Colonic mucosa (tissue), 4 donors: ENCODE measurements around the gene NFIA. TPM values are rescaled to one million over a fixed set of nuclear protein-coding genes. Genes with fewer than 3 reads are reported as not detected.
A peak's percentile ranks its signal among the peaks of the same experiment; 100 is the strongest.

ENCODE experiments used
- DNase-seq: peaks from one replicate; pipeline ENCODE4 v3.0.0-alpha.2; 2020
- H3K27ac ChIP-seq: fragments of 200-600 bp; one replicate; pipeline ENCODE4 v1.8.0; 2021
- H3K27me3 ChIP-seq: fragments of 200-600 bp; one replicate; pipeline ENCODE4 v1.8.0; 2021
- H3K36me3 ChIP-seq: fragments of 200-600 bp; one replicate; pipeline ENCODE4 v1.8.0; 2021
- H3K4me1 ChIP-seq: fragments of 200-600 bp; one replicate; pipeline ENCODE4 v1.8.0; 2021; ENCODE audit warnings: mild to moderate bottlenecking
- H3K4me3 ChIP-seq: fragments of 200-600 bp; one replicate; pipeline ENCODE4 v1.8.0; 2021
- H3K9ac ChIP-seq, 2 donors: one replicate each; pipeline ENCODE4 v1.7.0; 2013; ENCODE audit warnings: control low read depth in 2 of 2, low read depth in 2 of 2, low read length in 2 of 2
- H3K9me3 ChIP-seq: fragments of 200-600 bp; one replicate; pipeline ENCODE4 v1.8.0; 2021
- CTCF ChIP-seq: fragments of 200-600 bp; IDR thresholded peaks from one replicate; pipeline ENCODE4 v1.8.0; 2022; ENCODE audit warnings: antibody characterized with exemption, mild to moderate bottlenecking
- intact Hi-C: fragments of 100-400 bp; cut with DNase I; formaldehyde crosslinking; loops from one replicate; pipeline ENCODE4 v1.14.1; 2022
- total RNA-seq, 2 donors: library from RNA; stranded (reverse); fragmentation: NEBNext Ultra II Directional in 1 of 2; extraction: Animal tissue kit (Norgen Biotek cat#: 25700) in 1 of 2; gene quantifications; one replicate each; pipeline ENCODE4 v1.2.1, GENCODE V29; 2021
- donor health status: healthy.
- donor health status: DM: no; HTN: no; CAD: no.
- donor health status: DM: no; HTN: no; CAD: no.

Gene NFIA
- total RNA-seq, 2 donors from 2014 or later = 36.0 to 44.2 TPM

GRCh38 chr1:61157468-61157987, 75.2 kb downstream of the NFIA start:
- Histone ChIP-seq H3K4me3 (no peak overlapping the region), H3K4me1 (no peaks in the 10 kb centered on the region), H3K9me3 (no peaks in the 10 kb centered on the region), H3K36me3 (no peaks in the 10 kb centered on the region), H3K27ac (no peak overlapping the region), H3K9ac (peak overlapping the region in 1 of 2 donors; percentile 19), H3K27me3 (no peaks in the 10 kb centered on the region)
- no peak for TF ChIP-seq CTCF
- intact Hi-C loops = no loop called here
- no peak for DNase-seq

- intact Hi-C loops = no loop called here
- H3K4me1 ChIP-seq = no peaks in the 10 kb centered on the region
- H3K9ac ChIP-seq = no peak overlapping the region
- no peak for TF ChIP-seq CTCF
- H3K4me3 ChIP-seq = no peak overlapping the region
- no peaks in the 10 kb centered on the region for H3K36me3 ChIP-seq
- no peak overlapping the region for H3K27ac ChIP-seq
- no peak for DNase-seq
- no peaks in the 10 kb centered on the region for H3K9me3 ChIP-seq
- no peaks in the 10 kb centered on the region for H3K27me3 ChIP-seq
Observed at GRCh38 chr1:61158591-61158990, 76.2 kb downstream of the NFIA start.

DNA sequence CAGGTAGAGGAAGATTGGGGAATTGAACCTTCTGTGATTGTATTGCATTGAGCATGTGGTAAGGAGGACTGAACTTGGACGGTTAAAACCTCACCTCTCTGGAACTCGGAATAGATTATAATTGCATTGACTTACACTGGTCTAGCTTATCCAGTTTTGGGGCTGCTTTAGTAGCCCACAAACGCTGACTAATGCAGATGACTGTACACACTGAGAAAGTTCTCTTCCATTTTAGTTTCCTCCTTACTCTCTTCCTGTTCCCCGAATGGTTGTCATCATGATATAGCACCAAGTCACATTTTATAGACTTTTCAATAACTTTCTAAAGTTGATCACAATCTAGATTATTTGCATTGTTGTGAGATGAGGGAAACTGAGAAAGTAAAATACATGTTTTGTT, 78.2 kb downstream of the NFIA start:
- Histone ChIP-seq H3K9me3 (no peaks in the 10 kb centered on the region), H3K9ac (no peak overlapping the region), H3K4me1 (no peaks in the 10 kb centered on the region), H3K27me3 (no peaks in the 10 kb centered on the region), H3K36me3 (no peaks in the 10 kb centered on the region), H3K4me3 (no peak overlapping the region), H3K27ac (no peak overlapping the region)
- DNase-seq = no peak
- TF ChIP-seq CTCF = no peak
- intact Hi-C loops = no loop called here

DNA sequence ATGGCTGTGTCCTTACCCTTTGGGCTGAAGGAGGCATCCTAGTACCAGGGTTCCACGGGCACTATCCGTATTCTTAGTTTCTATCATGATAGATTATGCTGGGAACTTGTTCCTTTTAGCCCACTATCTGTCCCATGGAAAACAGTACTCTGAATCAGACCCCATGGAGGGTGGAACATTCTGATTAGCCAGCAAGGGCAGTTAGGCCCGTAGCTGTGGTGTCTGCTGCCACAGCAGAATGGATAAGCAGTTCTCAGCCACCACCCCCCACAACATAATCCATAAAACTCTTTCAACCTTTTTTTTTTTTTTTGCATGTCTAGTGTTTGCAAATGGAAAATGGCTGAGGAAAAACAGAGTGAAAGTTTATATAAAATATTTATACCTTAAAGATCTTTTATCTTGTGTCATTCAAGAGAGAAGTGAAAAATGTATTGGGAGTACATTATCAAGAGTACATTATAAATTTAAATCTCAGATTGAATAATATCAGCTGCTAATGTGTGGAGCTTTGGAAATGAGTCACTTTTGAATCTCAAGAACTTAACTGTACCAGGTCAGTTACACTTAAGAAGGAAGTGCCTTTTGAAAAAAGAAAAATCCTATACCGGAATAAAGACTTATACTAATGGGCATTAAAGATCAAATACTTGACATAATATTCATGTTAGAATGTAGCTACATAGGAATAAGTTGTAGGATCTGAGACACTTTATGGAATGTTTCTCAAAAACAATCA, 80.3 kb downstream of the NFIA start:
- Histone ChIP-seq H3K4me1 (no peaks in the 10 kb centered on the region), H3K4me3 (no peak overlapping the region), H3K9ac (no peak overlapping the region), H3K27me3 (no peaks in the 10 kb centered on the region), H3K27ac (no peak overlapping the region), H3K9me3 (no peaks in the 10 kb centered on the region), H3K36me3 (no peaks in the 10 kb centered on the region)
- TF ChIP-seq CTCF = no peak
- no peak for DNase-seq
- intact Hi-C loops = no loop called here

DNA sequence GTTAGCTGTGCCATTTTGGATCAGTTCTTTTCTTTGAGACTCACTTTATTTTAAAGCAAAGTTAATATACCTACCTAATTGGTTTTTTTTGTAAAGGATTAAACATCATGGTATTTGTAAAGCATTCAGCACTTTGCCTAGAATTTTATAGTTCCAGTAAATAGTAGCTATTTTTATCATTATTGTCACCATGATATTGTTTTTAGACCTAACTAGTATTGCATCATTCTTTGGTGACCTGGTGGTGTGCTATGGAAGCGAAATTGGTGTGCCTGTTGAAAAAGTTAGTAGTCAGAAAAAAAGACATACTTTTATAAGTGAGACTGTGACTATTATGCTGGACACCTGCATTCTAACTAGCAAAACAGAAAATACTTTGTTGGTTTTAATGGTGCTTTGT, 81.0 kb downstream of the NFIA start:
- no peak overlapping the region for H3K9ac ChIP-seq
- intact Hi-C loops = no loop called here
- H3K27ac ChIP-seq = no peak overlapping the region
- no peak for DNase-seq
- no peak for TF ChIP-seq CTCF
- no peaks in the 10 kb centered on the region for H3K9me3 ChIP-seq
- no peaks in the 10 kb centered on the region for H3K4me1 ChIP-seq
- H3K4me3 ChIP-seq = no peak overlapping the region
- no peaks in the 10 kb centered on the region for H3K36me3 ChIP-seq
- H3K27me3 ChIP-seq = no peaks in the 10 kb centered on the region
